GM12878 (cell line): ENCODE data around the gene MORC3.

Source experiments
- CTCF ChIP-seq, 3 experiments: IDR thresholded peaks in 2 of 3; conservative IDR thresholded peaks in 1 of 3; 2 replicates each; pipeline ENCODE4 v1.5.1; 2011; ENCODE audit warnings: low read depth in 3 of 3, low read length in 3 of 3, mild to moderate bottlenecking in 3 of 3, control low read depth in 2 of 3, moderate library complexity in 2 of 3, inconsistent platforms in 1 of 3, mixed read lengths in 1 of 3; ENCODE audit not compliant: control insufficient read depth in 2 of 3, insufficient read depth in 1 of 3; ENCODE audit errors: extremely low read depth in 1 of 3
- EZH2 ChIP-seq: IDR thresholded peaks from 2 replicates; pipeline ENCODE4 v1.6.1; 2012; ENCODE audit warnings: low read depth, mild to moderate bottlenecking, control low read depth, inconsistent platforms, low read length, borderline replicate concordance; ENCODE audit not compliant: control insufficient read depth
- FOXM1 ChIP-seq: IDR thresholded peaks from 2 replicates; pipeline ENCODE4 v1.6.1; 2012; ENCODE audit warnings: low read depth, mild to moderate bottlenecking, inconsistent platforms, low read length, moderate library complexity
- IKZF2 ChIP-seq, 2 experiments: fragments of 450-650 bp; IDR thresholded peaks; 2 replicates each; pipeline ENCODE4 v1.6.1; 2017; ENCODE audit warnings: mild to moderate bottlenecking in 2 of 2, moderate library complexity in 2 of 2
- MEF2A ChIP-seq: IDR thresholded peaks from 2 replicates; pipeline ENCODE4 v1.6.1; 2011; ENCODE audit warnings: low read depth, mild to moderate bottlenecking, low read length, moderate library complexity; ENCODE audit not compliant: insufficient read depth
- MXI1 ChIP-seq: fragments of 150-350 bp; IDR thresholded peaks from 2 replicates; pipeline ENCODE4 v1.6.1; 2011; ENCODE audit warnings: low read depth, mild to moderate bottlenecking, inconsistent platforms, low read length, improper control_type of control experiment
- POLR2A ChIP-seq: IDR thresholded peaks from 2 replicates; pipeline ENCODE4 v1.6.1; 2011; ENCODE audit warnings: low read depth, mild to moderate bottlenecking, low read length
- YBX1 ChIP-seq: fragments of 450-650 bp; IDR thresholded peaks from 2 replicates; pipeline ENCODE4 v1.6.1; 2016; ENCODE audit warnings: antibody characterized with exemption
- YY1 ChIP-seq: IDR thresholded peaks from 2 replicates; pipeline ENCODE4 v1.6.1; 2011; ENCODE audit warnings: low read depth, mild to moderate bottlenecking, low read length
- TF ChIP-seq, protein P1 (sequence below): IDR thresholded peaks from 2 replicates; pipeline ENCODE4 v1.6.1; 2012; ENCODE audit warnings: improper control_type of control experiment, low read depth, low read length; ENCODE audit not compliant: insufficient replicate concordance

DNA sequence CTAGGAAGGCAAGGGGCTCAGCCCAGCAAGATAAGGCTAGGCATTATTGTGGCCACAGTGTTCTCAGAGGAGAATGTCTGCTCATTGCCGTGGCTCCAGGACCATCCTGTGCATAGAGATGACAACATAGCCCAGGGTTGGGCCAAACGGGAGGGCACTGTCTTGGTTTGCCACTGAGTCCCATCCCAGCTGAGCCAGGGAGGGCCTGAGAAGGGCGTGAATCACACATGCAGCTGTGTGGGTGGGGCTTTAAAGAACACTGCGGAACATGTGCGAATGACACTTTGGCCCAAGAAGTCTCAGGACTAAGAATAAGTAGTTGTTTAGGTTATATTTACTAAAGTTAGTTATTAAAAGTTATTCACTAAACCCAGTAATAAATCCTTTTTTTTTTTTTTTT lies 83.7 kb downstream of the MORC3 start:
- TF ChIP-seq IKZF2 (IDR thresholded peaks at IDR 0.05) = no peak
- TF ChIP-seq POLR2A = no peak
- no peak for TF ChIP-seq MXI1
- TF ChIP-seq, protein P1, sequence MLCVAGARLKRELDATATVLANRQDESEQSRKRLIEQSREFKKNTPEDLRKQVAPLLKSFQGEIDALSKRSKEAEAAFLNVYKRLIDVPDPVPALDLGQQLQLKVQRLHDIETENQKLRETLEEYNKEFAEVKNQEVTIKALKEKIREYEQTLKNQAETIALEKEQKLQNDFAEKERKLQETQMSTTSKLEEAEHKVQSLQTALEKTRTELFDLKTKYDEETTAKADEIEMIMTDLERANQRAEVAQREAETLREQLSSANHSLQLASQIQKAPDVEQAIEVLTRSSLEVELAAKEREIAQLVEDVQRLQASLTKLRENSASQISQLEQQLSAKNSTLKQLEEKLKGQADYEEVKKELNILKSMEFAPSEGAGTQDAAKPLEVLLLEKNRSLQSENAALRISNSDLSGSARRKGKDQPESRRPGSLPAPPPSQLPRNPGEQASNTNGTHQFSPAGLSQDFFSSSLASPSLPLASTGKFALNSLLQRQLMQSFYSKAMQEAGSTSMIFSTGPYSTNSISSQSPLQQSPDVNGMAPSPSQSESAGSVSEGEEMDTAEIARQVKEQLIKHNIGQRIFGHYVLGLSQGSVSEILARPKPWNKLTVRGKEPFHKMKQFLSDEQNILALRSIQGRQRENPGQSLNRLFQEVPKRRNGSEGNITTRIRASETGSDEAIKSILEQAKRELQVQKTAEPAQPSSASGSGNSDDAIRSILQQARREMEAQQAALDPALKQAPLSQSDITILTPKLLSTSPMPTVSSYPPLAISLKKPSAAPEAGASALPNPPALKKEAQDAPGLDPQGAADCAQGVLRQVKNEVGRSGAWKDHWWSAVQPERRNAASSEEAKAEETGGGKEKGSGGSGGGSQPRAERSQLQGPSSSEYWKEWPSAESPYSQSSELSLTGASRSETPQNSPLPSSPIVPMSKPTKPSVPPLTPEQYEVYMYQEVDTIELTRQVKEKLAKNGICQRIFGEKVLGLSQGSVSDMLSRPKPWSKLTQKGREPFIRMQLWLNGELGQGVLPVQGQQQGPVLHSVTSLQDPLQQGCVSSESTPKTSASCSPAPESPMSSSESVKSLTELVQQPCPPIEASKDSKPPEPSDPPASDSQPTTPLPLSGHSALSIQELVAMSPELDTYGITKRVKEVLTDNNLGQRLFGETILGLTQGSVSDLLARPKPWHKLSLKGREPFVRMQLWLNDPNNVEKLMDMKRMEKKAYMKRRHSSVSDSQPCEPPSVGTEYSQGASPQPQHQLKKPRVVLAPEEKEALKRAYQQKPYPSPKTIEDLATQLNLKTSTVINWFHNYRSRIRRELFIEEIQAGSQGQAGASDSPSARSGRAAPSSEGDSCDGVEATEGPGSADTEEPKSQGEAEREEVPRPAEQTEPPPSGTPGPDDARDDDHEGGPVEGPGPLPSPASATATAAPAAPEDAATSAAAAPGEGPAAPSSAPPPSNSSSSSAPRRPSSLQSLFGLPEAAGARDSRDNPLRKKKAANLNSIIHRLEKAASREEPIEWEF = no peak
- no peak for TF ChIP-seq CTCF (IDR thresholded peaks at IDR 0.05 in 2 of 3, conservative IDR thresholded peaks at IDR 0.05 in 1 of 3; ENCODE audit: control insufficient read depth in 2 of 3, extremely low read depth in 1 of 3, insufficient read depth in 1 of 3, low read depth in 3 of 3, low read length in 3 of 3)
- TF ChIP-seq FOXM1 = no peak
- TF ChIP-seq YBX1 = no peak
- no peak for TF ChIP-seq YY1
- TF ChIP-seq MEF2A = no peak
- TF ChIP-seq EZH2 = no peak
